ENCODE measurements around the gene ACADSB. TPM values are rescaled to one million over a fixed set of nuclear protein-coding genes. Genes with fewer than 3 reads are reported as not detected.

ACADSB gene
- total RNA-seq, 1 experiment from 2014 or later: 3.8 TPM

DNA sequence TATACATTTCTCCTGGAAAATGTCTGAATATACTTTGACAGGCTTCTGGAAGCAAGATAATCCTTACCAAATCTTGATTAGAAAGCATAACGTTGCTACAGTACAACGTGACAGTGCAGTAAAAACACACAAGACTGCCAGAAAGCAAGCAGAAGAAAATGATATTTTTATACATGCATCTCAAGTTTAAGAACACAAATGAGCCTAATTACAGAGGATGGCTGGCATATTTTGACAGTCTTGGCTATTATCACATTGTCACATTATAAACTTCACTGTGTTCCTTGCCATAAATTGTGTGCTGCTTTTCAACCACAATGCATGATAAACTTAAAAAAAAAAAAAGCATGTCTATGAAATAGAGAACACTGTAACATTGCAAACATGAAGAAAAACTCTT is 4.5 kb upstream of the ACADSB start:
- no peak for DNase-seq (ENCODE audit: low read depth)

DNA sequence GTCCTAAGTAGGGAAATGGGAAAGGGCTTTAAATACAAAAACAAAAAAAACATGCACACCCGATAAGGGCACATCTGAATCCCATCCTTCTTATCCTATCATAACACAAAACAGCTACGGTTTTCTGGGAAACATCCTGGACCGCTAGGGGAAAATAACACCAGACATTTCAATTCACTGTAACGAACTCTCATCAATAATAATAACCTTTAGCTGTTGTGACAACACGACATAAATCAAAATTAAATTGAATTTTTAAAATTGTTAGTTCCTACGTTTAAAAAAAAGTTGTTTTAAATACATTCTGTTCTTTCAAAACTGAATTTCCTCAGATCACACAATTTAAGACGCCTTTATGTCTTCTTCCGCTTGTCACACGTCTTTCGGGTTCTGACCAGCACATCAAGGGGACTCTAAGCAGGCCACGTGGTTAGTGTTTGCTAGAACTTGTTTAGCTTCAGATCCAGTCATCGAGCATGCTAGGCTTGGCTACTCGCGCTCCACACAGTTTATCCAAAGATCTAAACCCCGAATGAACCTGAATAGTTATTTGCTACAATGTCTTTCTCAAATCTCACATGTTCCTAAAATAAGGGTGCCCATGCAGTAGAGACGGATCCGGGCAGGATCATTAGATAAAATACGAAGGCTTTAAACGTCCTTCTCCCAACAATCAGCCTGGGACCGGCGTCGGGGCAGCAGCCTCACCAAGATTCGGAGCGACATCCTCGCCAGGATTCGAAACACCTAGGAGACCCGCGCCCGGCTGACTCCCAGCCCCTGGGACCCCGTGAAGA is 1.1 kb upstream of the ACADSB start:
- DNase-seq (ENCODE audit: low read depth): peak; percentile 57

DNA sequence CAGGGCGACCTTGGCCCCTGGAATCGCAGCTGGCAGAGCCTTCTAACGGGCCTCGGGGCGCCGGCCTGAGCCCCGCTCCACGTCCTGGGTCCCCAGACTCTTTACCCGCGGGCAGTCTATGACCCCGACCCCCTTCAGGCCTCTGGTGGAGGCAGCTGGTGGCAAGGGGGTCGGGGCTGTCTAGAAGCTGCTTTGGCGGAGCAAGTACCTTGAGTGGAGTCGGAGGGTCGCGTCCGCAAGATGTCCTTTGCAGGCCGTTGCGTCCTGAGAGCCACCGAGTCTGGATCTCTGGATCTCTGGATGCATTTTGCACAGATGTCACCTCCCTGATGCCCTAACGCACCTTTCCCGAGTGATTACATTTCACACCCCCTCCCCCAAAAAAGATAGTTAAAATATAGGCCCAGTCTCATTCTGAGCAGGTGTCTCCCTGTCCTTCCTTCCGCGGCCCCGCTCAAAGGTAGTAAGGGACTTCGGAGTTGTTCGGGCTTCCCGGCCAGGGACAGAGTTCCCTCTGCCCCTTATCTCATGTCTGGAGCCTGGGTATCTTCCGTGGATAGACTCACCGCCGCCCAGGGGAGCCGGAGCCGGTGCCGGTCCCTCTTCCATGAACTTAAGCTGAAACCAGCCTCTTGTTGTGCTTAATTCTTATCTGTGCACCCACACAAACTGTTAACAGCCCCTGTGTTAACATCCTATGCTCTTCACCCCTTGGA is 457 bp downstream of the ACADSB start:
- DNase-seq (ENCODE audit: low read depth): peak; percentile 5

DNA sequence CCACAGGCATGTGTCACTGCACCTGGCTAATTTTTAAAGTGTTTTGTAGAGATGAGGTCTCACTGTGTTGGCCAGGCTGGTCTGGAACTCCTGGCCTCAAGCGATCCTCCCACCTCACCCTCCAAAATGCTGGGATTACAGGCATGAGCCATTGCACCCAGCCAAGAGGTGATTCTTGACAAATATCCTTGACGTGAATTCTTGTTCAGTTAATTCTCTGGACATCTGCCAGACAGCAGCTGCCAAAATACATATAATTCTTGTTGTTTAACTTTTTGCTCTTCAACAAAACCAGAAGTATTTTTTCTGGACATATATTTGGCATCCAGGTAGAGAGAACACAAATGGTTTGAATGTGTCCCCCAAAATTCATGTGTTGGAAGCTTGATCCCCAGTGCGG is 3.2 kb downstream of the ACADSB start:
- no peak for DNase-seq (ENCODE audit: low read depth)

DNA sequence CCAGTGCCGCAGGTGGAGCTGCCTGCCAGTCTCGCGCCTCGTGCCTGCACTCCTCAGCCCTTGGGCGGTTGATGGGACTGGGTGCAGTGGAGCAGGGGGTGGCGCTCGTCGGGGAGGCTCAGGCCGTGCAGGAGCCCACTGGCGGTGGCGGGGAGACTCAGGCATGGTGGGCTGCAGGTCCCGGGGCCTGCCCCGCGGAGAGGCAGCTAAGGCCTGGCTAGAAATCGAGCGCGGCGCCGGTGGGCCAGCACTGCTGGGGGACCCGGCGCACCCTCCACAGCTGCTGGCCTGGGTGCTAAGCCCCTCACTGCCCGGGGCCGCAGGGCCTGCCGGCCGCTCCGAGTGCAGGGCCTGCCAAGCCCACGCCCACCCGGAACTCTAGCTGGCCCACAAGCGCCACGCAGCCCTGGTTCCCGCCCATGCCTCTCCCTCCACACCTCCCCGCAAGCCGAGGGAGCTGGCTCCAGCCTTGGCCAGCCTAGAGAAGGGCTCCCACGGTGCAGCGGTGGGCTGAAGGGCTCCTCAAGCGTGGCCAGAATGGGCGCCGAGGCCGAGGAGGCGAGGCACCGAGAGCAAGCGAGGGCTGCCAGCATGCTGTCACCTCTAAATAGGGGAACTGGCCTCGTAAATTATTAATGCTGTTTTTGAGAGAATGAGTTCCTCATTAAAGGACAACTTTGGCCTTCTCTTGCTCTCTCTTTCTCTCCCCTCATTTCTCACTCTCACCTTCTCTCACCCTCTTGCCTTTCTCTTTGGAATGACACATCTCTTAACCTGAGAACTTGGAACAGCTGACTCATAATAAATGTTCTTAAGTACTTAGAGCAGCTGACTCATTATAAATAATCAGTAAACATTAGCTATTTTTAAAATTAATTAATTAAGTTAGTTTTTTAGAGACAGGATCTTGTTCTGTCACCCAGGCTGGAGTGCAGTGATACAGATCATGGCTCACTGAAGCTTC is 4.9 kb downstream of the ACADSB start:
- DNase-seq (ENCODE audit: low read depth): no peak

DNA sequence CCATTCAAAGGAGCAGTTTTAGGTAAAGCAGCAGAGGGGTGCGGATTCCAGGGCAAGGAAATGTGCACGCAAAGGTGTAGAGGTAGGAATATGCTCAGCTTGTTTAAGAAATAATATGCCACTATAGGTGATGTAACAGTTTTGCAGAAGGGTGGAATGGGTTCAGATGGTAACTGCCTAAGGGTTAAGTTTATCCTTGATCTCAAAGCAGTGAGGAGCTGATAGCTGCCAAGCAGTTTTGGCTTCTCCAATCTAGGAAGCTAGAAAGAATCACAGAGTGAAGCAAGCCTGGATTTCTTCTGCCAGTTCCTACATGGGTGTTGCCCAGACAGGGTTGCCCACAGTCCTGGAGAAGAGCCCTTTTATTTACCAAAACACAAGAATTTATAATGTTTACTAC is 6.0 kb downstream of the ACADSB start:
- DNase-seq (ENCODE audit: low read depth): no peak

DNA sequence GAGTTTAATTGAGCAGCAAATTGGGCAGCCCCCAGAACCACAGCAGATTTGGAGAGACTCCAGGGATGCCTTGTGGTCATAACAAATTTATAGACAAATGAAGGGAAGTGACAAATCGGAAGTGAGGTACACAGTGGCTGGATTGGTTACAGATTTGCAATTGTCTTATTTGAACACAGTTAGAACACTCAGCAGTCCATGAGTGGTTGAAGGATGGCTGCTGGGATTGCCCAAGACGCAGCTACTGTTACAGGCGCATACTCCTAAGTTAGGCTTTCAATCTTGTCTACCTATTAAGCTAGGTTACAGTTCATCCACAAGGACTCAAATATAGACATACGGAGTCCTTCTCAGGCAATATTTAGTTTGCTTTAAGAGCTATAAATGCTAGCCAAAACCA is 7.4 kb downstream of the ACADSB start:
- DNase-seq (ENCODE audit: low read depth): no peak

DNA sequence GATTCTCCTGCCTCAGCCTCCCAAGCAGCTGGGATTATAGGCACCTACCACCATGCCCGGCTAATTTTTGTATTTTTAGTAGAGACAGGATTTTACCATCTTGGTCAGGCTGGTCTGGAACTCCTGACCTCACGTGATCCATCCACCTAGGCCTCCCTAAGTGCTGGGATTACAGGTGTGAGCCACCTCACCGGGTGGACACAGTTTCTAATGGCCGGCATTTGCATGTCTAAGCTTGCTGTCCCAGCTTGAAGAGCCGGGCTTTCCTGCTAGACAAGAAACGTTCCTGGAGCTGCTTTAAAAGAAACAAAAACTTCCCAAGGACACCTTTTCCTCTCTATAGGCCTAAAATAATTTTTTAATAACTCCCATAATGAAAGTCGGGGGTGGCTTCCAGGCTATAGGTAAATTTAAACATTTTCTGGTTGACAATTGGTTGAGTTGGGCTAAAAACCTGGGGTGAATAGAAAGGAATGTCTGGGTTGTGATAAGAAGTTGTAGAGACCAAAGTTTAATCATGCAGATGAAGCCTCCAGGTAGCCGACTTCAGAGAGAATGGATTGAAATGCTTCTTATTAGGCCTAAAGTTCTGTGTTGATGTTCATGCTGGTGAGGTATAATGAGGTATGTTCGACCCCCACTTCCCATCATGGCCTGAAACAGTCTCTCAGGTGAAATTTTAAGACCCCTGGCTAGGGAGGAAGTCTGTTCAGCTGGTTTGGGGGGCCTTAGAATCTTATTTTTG is 8.8 kb downstream of the ACADSB start:
- DNase-seq (ENCODE audit: low read depth): no peak

DNA sequence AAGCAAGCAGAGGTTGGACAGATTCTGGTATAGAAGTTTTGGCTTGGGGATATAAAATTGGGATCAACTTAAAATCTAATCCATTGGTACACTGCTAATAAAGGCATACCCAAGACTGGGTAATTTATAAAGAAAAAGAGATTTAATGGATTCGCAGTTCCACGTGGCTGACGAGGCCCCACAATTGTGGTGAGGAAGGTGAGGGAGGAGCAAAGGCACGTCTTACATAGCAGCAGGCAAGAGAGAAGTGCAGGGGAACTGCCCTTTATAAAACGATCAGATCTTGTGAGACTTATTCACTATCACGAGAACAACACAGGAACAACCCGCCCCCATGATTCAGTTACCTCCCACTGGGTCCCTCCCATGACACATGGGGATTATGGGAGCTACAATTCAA is 9.7 kb downstream of the ACADSB start:
- DNase-seq (ENCODE audit: low read depth): no peak

DNA sequence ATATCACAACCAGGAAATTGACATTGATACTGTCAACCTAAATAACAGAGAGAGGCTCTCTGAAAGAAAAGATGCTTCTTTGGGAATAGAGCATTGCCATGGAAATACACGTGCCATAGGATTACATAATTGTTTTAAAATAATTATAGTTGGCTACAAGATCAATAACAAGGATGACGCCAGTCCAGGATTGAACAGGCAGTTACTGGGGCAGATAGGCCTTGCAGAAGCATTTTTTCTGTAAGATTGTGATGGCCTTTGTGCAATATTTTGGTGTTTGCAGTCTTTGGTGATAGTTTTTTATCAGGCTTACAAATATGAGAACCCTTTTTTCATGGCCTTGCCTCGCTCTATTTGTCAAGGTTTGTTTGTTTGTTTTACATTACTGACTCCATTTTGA is 10.5 kb downstream of the ACADSB start:
- DNase-seq (ENCODE audit: low read depth): no peak

DNA sequence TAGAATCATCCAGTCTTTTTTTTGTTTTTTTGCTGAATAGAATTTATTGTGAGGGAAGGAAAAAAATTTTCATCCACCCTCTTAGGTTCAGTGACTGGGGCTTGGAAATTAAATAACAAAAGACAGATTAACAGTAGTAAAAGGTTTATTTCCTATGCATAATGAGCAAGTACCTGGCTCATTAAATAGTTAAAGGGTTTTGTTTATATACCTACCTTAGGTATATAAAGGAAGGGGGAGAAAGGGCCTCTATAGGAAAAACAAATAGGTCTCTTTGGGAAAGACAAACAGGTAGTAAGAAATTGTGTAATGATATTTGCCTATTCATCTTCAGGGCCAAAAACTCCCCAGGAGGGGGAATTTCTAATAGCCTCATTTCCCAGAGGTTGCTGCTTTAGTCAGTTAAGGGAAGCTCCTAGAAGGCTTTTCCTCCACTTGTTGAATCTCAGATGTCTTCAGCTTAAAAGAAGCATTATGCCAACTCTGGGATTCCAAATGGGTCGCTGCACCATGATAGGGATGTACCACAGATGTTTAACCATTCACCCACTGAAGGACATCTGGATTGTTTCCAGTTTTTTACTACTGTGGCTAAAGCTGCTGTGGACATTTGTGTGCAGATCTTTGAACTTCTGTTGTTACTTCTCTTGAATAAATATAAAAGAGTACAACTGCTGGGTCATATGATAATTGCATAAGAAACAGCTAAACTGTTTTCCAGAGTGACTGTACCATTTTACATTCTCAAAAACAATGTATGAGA is 11.3 kb downstream of the ACADSB start:
- DNase-seq (ENCODE audit: low read depth): no peak

DNA sequence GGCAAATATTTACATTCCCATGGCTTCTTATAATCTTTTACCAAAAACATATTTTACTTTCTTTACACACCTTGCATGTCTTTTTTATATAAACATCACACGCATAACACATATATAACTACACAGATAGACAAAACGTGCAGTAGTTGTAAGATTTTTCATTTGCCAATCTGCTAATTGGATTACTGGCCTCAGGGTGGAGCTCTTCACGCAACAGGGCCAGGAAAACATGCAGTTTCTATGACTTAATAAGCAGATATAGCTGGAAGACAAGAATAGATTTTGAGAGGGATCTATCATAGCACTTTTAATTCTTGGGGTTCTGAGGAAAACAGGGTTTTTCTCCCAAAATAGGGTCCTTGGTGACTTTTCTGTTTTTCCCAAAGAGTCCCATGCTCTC is 12.7 kb downstream of the ACADSB start:
- DNase-seq (ENCODE audit: low read depth): peak; percentile 7

DNA sequence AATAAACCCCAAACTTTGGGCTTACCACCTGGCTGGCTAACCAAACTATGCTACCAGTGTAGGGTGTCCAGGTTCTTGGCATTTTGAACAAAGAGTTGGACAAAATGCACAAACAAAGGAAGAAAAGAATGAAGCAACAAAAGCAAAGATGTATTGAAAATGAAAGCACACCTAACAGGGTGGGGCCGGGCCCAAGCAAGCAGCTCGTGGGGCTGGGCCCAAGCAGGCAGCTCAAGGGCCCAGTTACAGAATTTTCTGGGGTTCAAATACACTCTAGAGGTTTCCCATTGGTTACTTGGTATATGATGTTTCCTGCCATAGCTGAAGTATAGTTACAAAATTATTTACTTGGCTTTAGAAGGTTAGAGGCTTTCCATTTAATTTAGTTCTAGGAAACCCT is 15.7 kb downstream of the ACADSB start:
- DNase-seq (ENCODE audit: low read depth): no peak

DNA sequence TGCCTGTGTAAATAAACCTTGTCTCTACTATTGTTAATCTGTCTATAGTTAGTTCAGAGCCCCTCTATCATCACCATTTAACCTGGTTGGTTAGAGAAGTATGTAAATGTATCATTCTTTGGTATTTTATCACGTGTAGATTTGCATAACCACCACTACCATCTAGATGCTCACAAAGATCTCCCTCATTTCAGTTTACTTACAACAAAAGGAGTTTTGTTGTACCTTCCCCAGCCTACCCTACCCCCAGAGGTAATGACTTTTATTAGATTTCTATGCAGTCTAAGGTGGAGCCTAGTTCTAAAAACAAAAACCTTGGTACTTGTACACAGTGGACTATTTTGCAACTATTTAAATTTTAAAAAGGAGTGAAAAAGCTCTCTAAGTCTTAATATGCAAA is 17.5 kb downstream of the ACADSB start:
- DNase-seq (ENCODE audit: low read depth): no peak

DNA sequence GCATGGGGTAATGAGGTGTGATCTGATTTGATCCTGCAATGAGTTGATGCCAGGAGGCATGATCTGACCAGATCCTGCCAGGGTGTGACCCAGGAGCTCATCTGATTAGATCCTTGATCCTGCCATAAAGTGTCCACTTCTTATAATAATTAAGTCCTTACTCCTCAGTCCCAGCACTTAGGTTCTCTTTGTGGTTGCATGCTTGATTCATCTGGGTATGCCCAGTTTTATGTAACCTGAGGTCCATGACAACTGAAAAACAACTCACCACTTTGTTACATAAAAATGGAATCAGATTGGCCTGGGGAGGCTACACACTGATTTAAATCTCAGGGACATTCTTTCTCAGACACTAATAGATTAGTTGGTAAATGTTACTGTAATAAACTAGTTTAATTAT is 19.1 kb downstream of the ACADSB start:
- DNase-seq (ENCODE audit: low read depth): peak; percentile 18

DNA sequence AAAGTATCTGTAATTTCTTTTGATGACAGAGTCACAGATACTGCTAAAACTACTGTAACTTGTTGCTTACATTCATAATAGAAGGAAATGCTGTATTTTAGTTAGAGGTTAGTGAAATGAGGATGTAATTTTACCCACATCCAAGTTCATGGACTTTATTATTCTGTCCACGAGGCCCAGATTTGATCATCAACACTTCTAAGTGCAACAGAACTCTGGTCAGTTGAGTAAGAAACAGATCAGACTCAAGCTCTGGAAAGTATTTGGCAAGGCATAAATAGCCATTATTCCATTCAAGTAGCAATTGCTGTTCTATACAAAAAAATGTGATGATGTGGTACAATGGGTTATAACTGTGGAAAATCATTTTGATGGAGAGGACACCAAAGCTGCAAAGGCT is 22.3 kb downstream of the ACADSB start:
- no peak for DNase-seq (ENCODE audit: low read depth)

DNA sequence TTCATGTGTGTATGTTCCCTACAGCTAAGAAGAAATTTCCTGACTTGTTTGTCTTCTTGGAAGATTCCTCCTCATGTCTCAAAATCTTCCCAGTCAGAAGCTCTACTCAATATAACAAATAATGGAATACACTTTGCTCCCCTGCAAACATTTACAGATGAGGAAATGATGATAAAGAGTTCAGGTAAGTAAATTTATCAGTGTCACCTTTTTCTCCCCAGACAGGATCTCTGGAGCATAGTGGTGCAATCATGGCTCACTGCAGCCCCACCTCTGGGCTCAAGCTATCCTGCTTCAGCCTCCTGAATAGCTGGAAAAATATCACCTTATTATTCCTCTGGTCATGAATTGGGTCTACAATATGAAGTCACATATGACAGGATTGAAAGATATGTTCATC is 25.5 kb downstream of the ACADSB start:
- DNase-seq (ENCODE audit: low read depth): no peak

DNA sequence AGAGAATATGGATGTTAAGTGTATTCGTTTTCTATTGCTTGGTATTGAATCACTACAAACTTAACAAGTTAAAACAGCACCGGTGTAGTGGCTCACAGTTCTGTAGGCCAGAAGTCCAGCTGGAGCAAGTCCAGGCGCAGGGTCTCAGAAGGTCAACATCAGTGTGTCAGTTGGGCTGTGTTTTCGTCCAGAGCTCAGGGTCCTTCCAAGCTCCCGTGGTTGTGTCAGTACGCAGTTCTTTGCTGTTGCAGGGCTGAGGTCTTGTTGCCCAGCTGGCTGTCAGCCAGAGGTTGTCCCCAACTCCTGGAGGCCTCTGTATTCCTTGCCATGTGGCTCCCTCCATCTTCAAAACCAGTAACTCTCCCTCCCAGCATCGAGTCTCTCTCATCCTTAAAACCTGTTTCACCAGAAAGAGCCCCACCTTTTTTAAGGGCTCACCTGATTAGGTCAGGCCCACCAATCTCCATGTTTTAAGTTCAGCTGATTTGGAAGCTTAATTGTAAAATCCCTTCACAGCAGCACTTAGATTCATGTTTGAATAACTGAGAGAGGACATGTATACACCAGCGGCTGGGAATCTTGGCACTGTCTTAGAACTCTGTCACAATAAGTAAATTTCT is 26.8 kb downstream of the ACADSB start:
- no peak for DNase-seq (ENCODE audit: low read depth)

DNA sequence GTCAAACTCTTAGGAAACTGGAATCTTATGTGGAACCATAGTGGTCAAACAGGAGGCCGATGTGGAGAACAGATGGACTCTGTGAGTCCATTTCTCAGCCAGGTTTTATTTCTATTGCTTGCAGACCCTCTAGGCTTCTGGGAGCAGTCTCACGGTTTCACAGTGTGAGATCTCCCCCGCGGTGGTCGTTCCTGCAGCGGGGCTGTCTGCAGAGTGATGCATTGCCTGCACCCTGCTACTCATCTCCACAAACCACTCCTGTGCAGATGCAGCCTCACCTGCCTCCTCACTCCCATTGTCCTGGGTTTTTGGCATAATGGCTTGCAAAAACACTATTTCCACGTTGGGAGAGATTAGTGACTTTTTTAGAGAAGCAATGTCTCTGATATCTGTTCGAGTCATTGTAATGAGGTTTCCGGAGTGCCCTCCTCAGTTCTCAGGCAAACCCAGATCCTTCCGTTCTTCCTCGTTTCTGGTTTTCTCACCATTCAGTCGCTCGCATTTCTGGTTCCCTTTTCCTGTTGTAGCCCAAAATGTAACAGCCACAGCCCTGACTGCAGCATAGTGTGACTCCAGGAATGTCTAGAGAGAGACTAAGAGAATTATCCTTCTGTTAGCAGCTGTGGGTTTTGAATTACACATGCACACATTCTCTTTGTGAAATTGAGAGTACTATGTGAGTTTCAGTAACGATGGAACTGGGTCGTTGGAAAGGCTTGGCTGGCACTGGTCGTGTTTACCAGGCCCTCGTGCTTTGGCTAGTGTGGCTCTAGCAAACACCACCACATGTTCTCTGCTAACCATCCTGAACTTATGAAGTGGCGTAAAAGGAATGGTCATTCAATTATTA is 30.2 kb downstream of the ACADSB start:
- no peak for DNase-seq (ENCODE audit: low read depth)

DNA sequence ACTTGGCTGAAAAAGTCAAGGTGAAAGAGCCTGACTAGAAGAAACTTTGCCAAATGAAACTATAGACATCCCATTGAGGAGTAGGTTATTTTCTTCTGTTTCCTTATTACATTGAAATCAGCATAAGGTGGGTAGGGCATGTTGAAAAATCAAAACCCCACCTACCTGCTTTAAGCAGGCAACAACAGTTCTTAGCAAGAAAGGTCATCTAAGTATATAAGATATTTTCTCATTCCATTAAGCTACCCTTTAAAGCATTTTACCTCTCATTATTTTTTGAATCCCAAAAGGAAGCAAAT is 30.8 kb downstream of the ACADSB start:
- DNase-seq (ENCODE audit: low read depth): no peak

Measured in RPMI7951 (cell line).